Left lung (tissue), 10 donors: ENCODE data around the gene IL36A. TPM values are rescaled to one million over a fixed set of nuclear protein-coding genes. Genes with fewer than 3 reads are reported as not detected.

ENCODE experiments used
- ATAC-seq: fragments of 200-7000 bp; cut with Tn5 transposase; one replicate; pipeline ENCODE4 v1.9.1; 2020; ENCODE audit warnings: moderate library complexity
- DNase-seq, 4 donors: peaks; one replicate each; pipeline ENCODE4 v3.0.0-alpha.2; 2013 to 2020
- H3K27ac ChIP-seq, 2 donors: fragments of 200-600 bp; sonication (generic) in 1 of 2; one replicate each; pipeline versions ENCODE4 v1.5.0 to v1.8.0; 2020 to 2021
- H3K27me3 ChIP-seq, 2 donors: fragments of 200-600 bp; sonication (generic) in 1 of 2; one replicate each; pipeline versions ENCODE4 v1.5.0 to v1.8.0; 2020 to 2021
- H3K36me3 ChIP-seq, 2 donors: fragments of 200-600 bp; sonication (generic) in 1 of 2; one replicate each; pipeline versions ENCODE4 v1.5.0 to v1.8.0; 2020 to 2021
- H3K4me1 ChIP-seq, 2 donors: fragments of 200-600 bp; one replicate each; pipeline ENCODE4 v1.8.0; 2021
- H3K4me3 ChIP-seq, 2 donors: fragments of 200-600 bp; sonication (generic) in 1 of 2; one replicate each; pipeline versions ENCODE4 v1.5.0 to v1.8.0; 2020 to 2021; ENCODE audit warnings: mild to moderate bottlenecking in 1 of 2
- H3K9me3 ChIP-seq, 2 donors: fragments of 200-600 bp; sonication (generic) in 1 of 2; one replicate each; pipeline versions ENCODE4 v1.5.0 to v1.8.0; 2020 to 2021
- intact Hi-C, 2 donors: fragments of 100-400 bp; cut with DNase I; formaldehyde crosslinking; loops; one replicate each; pipeline versions ENCODE4 v1.11.2 to v1.14.2; 2022
- polyA plus RNA-seq, 6 donors: library from polyadenylated mRNA; unstranded; fragments of 120-200 nt; gene quantifications; one replicate each; pipeline ENCODE4 v1.2.1, GENCODE V29; 2013; ENCODE audit not compliant: insufficient read length in 6 of 6
- total RNA-seq, 2 donors: library from RNA; stranded (reverse); fragmentation: NEBNext Ultra II Directional; extraction: Animal tissue kit (Norgen Biotek cat#: 25700); gene quantifications; one replicate each; pipeline ENCODE4 v1.2.1, GENCODE V29; 2021
- TF ChIP-seq, protein P1 (sequence below), 2 donors: fragments of 200-600 bp; sonication (generic) in 1 of 2; IDR thresholded peaks; one replicate each; pipeline versions ENCODE4 v1.5.0 to v1.8.0; 2021; ENCODE audit warnings: antibody characterized with exemption in 2 of 2
- donor health status: DM: no; HTN: yes; CAD: no.
- donor health status: DM: no; HTN: no; CAD: no.

The IL36A gene
- total and polyA plus RNA-seq, 8 donors: not detected

DNA sequence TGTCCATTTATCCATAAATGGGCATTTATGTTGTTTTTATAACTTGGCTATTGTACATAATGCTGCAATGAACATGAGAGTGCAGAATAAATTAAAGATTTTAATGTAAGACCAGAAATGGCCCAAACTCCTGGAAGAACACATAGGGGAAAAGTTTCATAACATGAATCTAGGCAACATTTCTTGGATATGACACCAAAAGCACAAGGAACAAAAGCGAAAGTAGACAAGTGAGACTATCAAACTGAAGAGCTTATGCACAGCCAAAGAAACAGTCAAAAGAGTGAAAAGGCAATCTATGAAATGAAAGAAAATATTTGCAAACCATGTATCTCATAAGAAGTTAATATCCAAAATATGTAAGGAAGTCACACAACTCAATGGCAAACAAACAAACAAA, 5.8 kb downstream of the IL36A start:
- H3K4me3 ChIP-seq: no peak overlapping the region
- TF ChIP-seq, protein P1, sequence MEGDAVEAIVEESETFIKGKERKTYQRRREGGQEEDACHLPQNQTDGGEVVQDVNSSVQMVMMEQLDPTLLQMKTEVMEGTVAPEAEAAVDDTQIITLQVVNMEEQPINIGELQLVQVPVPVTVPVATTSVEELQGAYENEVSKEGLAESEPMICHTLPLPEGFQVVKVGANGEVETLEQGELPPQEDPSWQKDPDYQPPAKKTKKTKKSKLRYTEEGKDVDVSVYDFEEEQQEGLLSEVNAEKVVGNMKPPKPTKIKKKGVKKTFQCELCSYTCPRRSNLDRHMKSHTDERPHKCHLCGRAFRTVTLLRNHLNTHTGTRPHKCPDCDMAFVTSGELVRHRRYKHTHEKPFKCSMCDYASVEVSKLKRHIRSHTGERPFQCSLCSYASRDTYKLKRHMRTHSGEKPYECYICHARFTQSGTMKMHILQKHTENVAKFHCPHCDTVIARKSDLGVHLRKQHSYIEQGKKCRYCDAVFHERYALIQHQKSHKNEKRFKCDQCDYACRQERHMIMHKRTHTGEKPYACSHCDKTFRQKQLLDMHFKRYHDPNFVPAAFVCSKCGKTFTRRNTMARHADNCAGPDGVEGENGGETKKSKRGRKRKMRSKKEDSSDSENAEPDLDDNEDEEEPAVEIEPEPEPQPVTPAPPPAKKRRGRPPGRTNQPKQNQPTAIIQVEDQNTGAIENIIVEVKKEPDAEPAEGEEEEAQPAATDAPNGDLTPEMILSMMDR (IDR thresholded peaks at IDR 0.05): no peak
- ATAC-seq (no peak), DNase-seq (no peak)
- no peaks in the 10 kb centered on the region for H3K9me3 ChIP-seq
- H3K27ac ChIP-seq: no peak overlapping the region
- no peaks in the 10 kb centered on the region for H3K36me3 ChIP-seq
- intact Hi-C loops: no loop called here
- H3K4me1 ChIP-seq: no peaks in the 10 kb centered on the region
- peaks cover 0 to 9% of the 10 kb centered on the region in 2 donors for H3K27me3 ChIP-seq

DNA sequence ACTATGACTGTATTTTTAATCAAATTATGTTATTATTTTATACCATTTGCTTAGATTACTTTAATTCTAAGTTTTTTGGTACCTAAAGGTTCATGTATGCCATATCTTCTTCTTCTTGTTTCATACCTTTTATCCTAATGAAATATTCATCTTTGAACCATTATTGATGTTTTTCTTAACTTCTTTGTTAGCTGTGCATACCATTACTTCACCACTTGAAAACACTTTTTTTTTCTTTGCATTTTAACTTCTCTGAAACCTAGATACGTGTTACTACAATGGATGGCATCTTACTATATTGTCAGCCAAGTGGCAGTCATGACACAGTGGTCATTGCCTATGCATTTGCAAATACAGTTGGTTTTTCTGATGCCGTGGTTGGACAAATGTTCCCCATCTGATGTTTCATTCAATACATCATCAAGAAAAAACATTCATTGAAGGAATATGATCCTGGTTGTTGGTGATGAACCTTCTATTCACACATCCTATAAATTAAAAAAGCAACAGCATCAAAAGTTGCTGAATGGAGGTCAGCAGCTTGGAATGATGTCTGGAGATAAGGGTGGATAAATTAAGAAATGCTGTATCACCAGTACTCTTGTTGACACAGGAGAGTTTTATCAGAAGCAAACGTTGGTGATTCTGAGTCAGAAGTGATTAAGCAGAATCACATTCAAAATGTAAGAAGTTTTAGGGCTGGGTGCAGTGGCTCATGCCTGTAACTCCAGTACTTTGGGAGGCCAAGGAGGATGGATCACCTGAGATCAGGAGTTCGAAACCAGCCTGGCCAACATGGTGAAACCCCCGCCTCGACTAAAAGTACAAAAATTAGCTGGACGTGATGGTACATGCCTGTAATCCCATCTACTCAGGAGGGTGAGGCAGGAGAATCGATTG, 7.4 kb downstream of the IL36A start:
- intact Hi-C loops: no loop called here
- H3K27me3 ChIP-seq: peaks cover 0 to 9% of the 10 kb centered on the region in 2 donors
- no peaks in the 10 kb centered on the region for H3K36me3 ChIP-seq
- no peak for ATAC-seq
- H3K9me3 ChIP-seq: no peaks in the 10 kb centered on the region
- no peaks in the 10 kb centered on the region for H3K4me1 ChIP-seq
- TF ChIP-seq, protein P1 (IDR thresholded peaks at IDR 0.05): no peak
- no peak overlapping the region for H3K4me3 ChIP-seq
- DNase-seq: no peak
- no peak overlapping the region for H3K27ac ChIP-seq

DNA sequence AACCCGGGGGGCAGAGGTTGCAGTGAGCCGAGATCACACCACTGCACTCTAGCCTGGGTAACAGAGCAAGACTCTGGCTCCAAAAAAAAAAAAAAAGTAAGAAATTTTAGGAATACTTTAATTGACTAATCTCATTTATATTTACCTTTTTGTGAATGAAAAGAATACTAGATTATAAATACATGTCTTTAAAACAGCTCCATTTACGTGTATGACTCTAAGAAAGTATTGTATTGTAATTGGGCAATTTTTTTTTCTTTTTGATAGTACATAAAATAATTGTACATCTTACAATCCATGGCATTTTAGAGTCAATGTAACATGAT, 8.0 kb downstream of the IL36A start:
- H3K27me3 ChIP-seq: peaks cover 0 to 9% of the 10 kb centered on the region in 2 donors
- no peak for ATAC-seq
- TF ChIP-seq, protein P1 (IDR thresholded peaks at IDR 0.05): no peak

DNA sequence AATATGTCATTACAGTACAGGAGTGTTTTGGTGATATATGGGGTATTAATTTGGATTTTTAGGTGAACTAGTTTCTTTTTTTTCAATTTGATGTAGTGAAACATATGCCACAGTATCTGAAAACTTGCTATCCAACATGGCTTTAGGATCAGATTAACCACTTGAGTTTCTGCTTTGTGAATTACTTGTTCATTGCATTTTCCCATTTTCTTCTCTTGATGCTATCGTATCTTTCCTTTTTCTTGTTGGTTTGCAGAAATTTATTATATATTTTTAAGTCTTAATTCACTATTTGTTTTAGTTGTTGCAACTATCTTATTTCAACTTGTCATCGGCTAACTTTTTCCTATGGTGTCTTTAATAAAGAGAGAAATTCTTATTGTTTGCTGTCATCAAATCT, 8.8 kb downstream of the IL36A start:
- intact Hi-C loops: no loop called here
- no peak for ATAC-seq
- no peaks in the 10 kb centered on the region for H3K36me3 ChIP-seq
- no peaks in the 10 kb centered on the region for H3K9me3 ChIP-seq
- H3K27ac ChIP-seq: no peak overlapping the region
- no peaks in the 10 kb centered on the region for H3K4me1 ChIP-seq
- DNase-seq: no peak
- no peak overlapping the region for H3K4me3 ChIP-seq
- TF ChIP-seq, protein P1 (IDR thresholded peaks at IDR 0.05): no peak
- H3K27me3 ChIP-seq: peaks cover 0 to 9% of the 10 kb centered on the region in 2 donors

More for the DNA sequence above, 8.0 kb downstream of the IL36A start:
- H3K36me3 ChIP-seq: no peaks in the 10 kb centered on the region
- no peak overlapping the region for H3K27ac ChIP-seq
- DNase-seq: no peak
- H3K4me3 ChIP-seq: no peak overlapping the region
- no peaks in the 10 kb centered on the region for H3K9me3 ChIP-seq
- intact Hi-C loops: no loop called here
- H3K4me1 ChIP-seq: no peaks in the 10 kb centered on the region

DNA sequence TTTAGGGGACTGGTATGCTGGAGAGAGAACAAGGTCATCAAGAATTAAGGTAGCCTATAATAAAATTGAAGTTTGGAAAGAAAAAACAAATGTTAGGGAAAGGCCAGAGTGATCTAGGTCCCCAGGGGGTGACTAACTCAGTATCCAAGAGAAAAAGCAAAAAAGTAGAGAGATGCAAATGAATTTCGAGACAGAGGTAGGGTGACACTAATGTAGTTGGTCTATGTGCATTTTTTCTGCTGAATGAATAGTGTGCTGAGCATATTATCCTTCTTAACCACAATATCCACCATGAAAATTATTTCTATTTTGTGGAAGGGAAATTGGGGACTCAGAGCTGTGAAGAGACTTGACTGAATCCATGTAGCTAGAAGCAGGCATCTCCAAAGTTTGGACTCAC, 9.8 kb downstream of the IL36A start:
- H3K9me3 ChIP-seq: no peaks in the 10 kb centered on the region
- no peaks in the 10 kb centered on the region for H3K4me1 ChIP-seq
- TF ChIP-seq, protein P1 (IDR thresholded peaks at IDR 0.05): no peak
- H3K27ac ChIP-seq: no peak overlapping the region
- ATAC-seq: no peak
- H3K27me3 ChIP-seq: peaks cover 0 to 9% of the 10 kb centered on the region in 2 donors
- H3K4me3 ChIP-seq: no peak overlapping the region
- intact Hi-C loops: no loop called here
- DNase-seq: no peak
- H3K36me3 ChIP-seq: no peaks in the 10 kb centered on the region
